Adrenal gland (tissue), 5 donors: ENCODE data around the gene NELFA.

Experiments used
- POLR2A ChIP-seq, 2 donors: fragments of 450-650 bp; IDR thresholded peaks; one replicate each; pipeline ENCODE4 v1.6.1; 2017; ENCODE audit warnings: antibody characterized with exemption in 2 of 2, mild to moderate bottlenecking in 2 of 2, moderate library complexity in 1 of 2
- TF ChIP-seq, protein P1 (sequence below), 6 experiments: fragments of 450-650 bp in 4 of 6; fragments of 200-600 bp in 2 of 6; sonication (generic) in 1 of 6; IDR thresholded peaks; 1 replicate in 5 of 6; 2 replicates in 1 of 6; pipeline versions ENCODE4 v1.5.1 to v1.8.0; 2016 to 2021; ENCODE audit warnings: antibody characterized with exemption in 6 of 6, mild to moderate bottlenecking in 2 of 6, moderate library complexity in 1 of 6
- donor health status: DM: no; HTN: no; CAD: no.

DNA sequence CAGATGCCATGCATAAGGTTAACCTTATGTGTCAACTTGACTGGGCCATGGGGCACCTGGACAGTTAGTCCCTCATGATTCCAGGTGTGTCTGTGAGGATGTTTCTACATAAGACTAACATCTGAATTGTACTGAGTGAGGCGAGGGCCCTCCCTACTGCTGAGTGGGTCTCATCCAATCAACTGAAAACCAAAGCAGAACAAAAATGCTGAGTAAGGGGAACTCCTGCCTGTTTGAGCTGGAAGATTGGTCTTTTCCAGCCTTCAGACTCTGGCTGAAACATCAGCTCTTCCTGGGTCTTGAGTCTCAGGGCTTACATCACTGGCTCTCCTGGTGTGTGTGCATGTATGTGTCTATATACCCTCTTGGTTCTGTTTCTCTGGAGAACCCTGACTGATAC is 13.8 kb downstream of the NELFA start:
- TF ChIP-seq, protein P1, sequence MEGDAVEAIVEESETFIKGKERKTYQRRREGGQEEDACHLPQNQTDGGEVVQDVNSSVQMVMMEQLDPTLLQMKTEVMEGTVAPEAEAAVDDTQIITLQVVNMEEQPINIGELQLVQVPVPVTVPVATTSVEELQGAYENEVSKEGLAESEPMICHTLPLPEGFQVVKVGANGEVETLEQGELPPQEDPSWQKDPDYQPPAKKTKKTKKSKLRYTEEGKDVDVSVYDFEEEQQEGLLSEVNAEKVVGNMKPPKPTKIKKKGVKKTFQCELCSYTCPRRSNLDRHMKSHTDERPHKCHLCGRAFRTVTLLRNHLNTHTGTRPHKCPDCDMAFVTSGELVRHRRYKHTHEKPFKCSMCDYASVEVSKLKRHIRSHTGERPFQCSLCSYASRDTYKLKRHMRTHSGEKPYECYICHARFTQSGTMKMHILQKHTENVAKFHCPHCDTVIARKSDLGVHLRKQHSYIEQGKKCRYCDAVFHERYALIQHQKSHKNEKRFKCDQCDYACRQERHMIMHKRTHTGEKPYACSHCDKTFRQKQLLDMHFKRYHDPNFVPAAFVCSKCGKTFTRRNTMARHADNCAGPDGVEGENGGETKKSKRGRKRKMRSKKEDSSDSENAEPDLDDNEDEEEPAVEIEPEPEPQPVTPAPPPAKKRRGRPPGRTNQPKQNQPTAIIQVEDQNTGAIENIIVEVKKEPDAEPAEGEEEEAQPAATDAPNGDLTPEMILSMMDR (IDR thresholded peaks at IDR 0.05): no peak
- no peak for TF ChIP-seq POLR2A (IDR thresholded peaks at IDR 0.05)
